ENCODE results near the gene IRAK1.

The IRAK1 gene

GRCh38 chrX:153969125-153969903 is 50.4 kb downstream of the IRAK1 start:
- H3K9ac ChIP-seq (ENCODE audit: low read length in 5 of 5): peak overlapping the region in 3 of 5 donors; percentile 3 to 43 (median 20)
- peak overlapping the region; percentile 60 to 99 (median 94) for H3K4me3 ChIP-seq (ENCODE audit: low read depth in 1 of 5, low read length in 5 of 5)
- H3K9me3 ChIP-seq (ENCODE audit: control insufficient read depth in 5 of 5, low read length in 5 of 5): peaks cover 0 to 2% (median 0%) of the 10 kb centered on the region in 5 donors
- peaks cover 0 to 22% (median 6%) of the 10 kb centered on the region in 5 donors for H3K27me3 ChIP-seq (ENCODE audit: control insufficient read depth in 5 of 5, insufficient read depth in 4 of 5, low read length in 5 of 5)
- H3K36me3 ChIP-seq (ENCODE audit: control insufficient read depth in 5 of 5, insufficient read depth in 5 of 5, low read length in 5 of 5): peaks cover 0 to 5% (median 0%) of the 10 kb centered on the region in 5 donors
- H3K4me1 ChIP-seq (ENCODE audit: control insufficient read depth in 5 of 5, insufficient read depth in 5 of 5, low read length in 5 of 5): peaks cover 19 to 65% (median 60%) of the 10 kb centered on the region in 5 donors
- peak overlapping the region; percentile 16 for H3K27ac ChIP-seq (ENCODE audit: low read depth, low read length)

- Histone ChIP-seq H3K27ac (ENCODE audit: low read depth, low read length) (peak overlapping the region; percentile 16), H3K4me1 (ENCODE audit: control insufficient read depth in 5 of 5, insufficient read depth in 5 of 5, low read length in 5 of 5) (peaks cover 19 to 59% (median 54%) of the 10 kb centered on the region in 5 donors), H3K27me3 (ENCODE audit: control insufficient read depth in 5 of 5, insufficient read depth in 4 of 5, low read length in 5 of 5) (peaks cover 0 to 21% (median 6%) of the 10 kb centered on the region in 5 donors), H3K9me3 (ENCODE audit: control insufficient read depth in 5 of 5, low read length in 5 of 5) (peaks cover 0 to 2% (median 0%) of the 10 kb centered on the region in 5 donors), H3K36me3 (ENCODE audit: control insufficient read depth in 5 of 5, insufficient read depth in 5 of 5, low read length in 5 of 5) (peaks cover 0 to 11% (median 4%) of the 10 kb centered on the region in 5 donors), H3K4me3 (ENCODE audit: low read depth in 1 of 5, low read length in 5 of 5) (peak overlapping the region; percentile 33 to 99 (median 94)), H3K9ac (ENCODE audit: low read length in 5 of 5) (peak overlapping the region in 1 of 5 donors; percentile 43)
These were observed 51.0 kb downstream of the IRAK1 start for GRCh38 chrX:153968754-153969124.

- H3K27ac ChIP-seq (ENCODE audit: low read depth, low read length): no peak overlapping the region
- H3K36me3 ChIP-seq (ENCODE audit: control insufficient read depth in 5 of 5, insufficient read depth in 5 of 5, low read length in 5 of 5): peaks cover 0 to 16% (median 5%) of the 10 kb centered on the region in 5 donors
- peaks cover 19 to 55% (median 49%) of the 10 kb centered on the region in 5 donors for H3K4me1 ChIP-seq (ENCODE audit: control insufficient read depth in 5 of 5, insufficient read depth in 5 of 5, low read length in 5 of 5)
- H3K9me3 ChIP-seq (ENCODE audit: control insufficient read depth in 5 of 5, low read length in 5 of 5): peaks cover 0 to 2% (median 0%) of the 10 kb centered on the region in 5 donors
- H3K9ac ChIP-seq (ENCODE audit: low read length in 5 of 5): no peak overlapping the region
- H3K4me3 ChIP-seq (ENCODE audit: low read depth in 1 of 5, low read length in 5 of 5): peak overlapping the region in 2 of 5 donors; percentile 19 to 99
- H3K27me3 ChIP-seq (ENCODE audit: control insufficient read depth in 5 of 5, insufficient read depth in 4 of 5, low read length in 5 of 5): peaks cover 0 to 21% (median 6%) of the 10 kb centered on the region in 5 donors
These were observed 51.4 kb downstream of the IRAK1 start for GRCh38 chrX:153968255-153968654.

DNA sequence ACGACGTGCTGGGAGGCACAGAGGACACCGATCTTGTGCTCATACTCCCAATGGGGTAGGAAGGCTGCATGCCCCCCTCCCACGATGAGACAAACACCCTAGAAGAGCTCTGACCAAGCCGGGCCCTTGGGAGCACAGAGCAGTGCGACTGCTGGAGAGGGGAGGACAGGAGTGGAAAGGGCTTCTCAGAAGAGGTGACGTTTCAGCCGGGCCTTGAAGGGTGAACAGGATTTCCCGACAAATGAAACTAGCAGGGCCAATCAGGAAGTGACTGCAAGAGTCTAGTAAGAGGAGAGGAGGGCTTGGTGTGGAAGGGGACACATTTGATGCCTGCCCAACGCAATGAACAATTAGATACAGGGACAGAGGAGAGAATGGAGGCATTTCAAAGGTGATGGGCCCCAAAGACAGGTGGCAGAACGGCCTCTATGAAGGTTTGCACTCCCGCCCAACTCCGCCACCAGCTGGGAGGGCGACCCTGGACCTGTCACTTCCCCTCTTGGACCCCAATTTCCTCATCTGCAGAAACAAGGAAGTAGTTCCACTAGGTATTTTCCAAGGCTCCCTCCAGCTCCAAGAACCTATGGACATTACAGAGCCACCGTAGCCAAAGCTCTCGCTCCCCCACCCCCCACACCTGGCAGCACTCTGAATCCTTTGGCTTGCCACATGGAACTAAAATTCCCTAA is 52.0 kb downstream of the IRAK1 start:
- Histone ChIP-seq H3K4me3 (ENCODE audit: low read depth in 1 of 5, low read length in 5 of 5) (peak overlapping the region in 3 of 5 donors; percentile 14 to 99 (median 19)), H3K9ac (ENCODE audit: low read length in 5 of 5) (peak overlapping the region in 1 of 5 donors; percentile 54), H3K4me1 (ENCODE audit: control insufficient read depth in 5 of 5, insufficient read depth in 5 of 5, low read length in 5 of 5) (peaks cover 19 to 51% (median 45%) of the 10 kb centered on the region in 5 donors), H3K27ac (ENCODE audit: low read depth, low read length) (no peak overlapping the region), H3K9me3 (ENCODE audit: control insufficient read depth in 5 of 5, low read length in 5 of 5) (peaks cover 0 to 2% (median 0%) of the 10 kb centered on the region in 5 donors), H3K27me3 (ENCODE audit: control insufficient read depth in 5 of 5, insufficient read depth in 4 of 5, low read length in 5 of 5) (peaks cover 0 to 23% (median 6%) of the 10 kb centered on the region in 5 donors), H3K36me3 (ENCODE audit: control insufficient read depth in 5 of 5, insufficient read depth in 5 of 5, low read length in 5 of 5) (peaks cover 0 to 22% (median 11%) of the 10 kb centered on the region in 5 donors)

DNA sequence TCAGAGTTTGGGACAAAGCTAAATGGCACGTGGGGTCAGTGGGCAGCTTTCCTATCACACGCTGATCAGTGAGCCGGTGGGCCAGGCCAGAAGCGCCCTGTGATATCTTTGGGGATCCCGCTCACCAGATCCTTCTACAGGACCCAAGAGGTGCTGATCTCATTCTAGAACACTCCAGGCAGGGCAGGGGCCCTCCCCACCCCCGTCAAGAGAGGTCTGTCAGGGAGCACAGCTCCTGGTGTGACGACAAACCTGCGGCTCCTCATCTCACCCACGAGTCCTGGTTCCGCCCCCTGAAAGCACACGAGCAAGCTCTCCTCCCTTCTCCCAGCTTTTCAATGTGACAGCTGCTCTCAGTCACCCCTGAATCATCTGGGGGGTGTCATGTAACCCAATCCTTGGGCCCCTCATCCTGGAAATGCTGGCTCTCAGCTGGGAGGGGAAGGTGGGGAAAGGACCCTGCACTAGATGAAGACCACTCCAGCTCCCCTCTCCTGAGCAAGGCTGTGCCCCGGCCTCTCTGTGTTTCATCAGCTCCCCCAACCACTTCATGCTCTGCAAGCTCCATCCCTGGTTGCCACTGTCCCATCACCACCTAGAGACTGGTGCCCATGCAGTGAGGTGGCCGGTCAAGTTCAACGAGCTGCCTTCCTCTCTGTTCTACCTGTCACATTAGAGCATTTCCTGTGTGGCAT is 52.7 kb downstream of the IRAK1 start:
- H3K9ac ChIP-seq (ENCODE audit: low read length in 5 of 5): peak overlapping the region in 1 of 5 donors; percentile 54
- peaks cover 0 to 2% (median 0%) of the 10 kb centered on the region in 5 donors for H3K9me3 ChIP-seq (ENCODE audit: control insufficient read depth in 5 of 5, low read length in 5 of 5)
- peaks cover 0 to 22% (median 6%) of the 10 kb centered on the region in 5 donors for H3K27me3 ChIP-seq (ENCODE audit: control insufficient read depth in 5 of 5, insufficient read depth in 4 of 5, low read length in 5 of 5)
- H3K4me3 ChIP-seq (ENCODE audit: low read depth in 1 of 5, low read length in 5 of 5): peak overlapping the region in 3 of 5 donors; percentile 14 to 42 (median 23)
- H3K27ac ChIP-seq (ENCODE audit: low read depth, low read length): no peak overlapping the region
- H3K4me1 ChIP-seq (ENCODE audit: control insufficient read depth in 5 of 5, insufficient read depth in 5 of 5, low read length in 5 of 5): peaks cover 14 to 51% (median 45%) of the 10 kb centered on the region in 5 donors
- peaks cover 0 to 29% (median 18%) of the 10 kb centered on the region in 5 donors for H3K36me3 ChIP-seq (ENCODE audit: control insufficient read depth in 5 of 5, insufficient read depth in 5 of 5, low read length in 5 of 5)

DNA sequence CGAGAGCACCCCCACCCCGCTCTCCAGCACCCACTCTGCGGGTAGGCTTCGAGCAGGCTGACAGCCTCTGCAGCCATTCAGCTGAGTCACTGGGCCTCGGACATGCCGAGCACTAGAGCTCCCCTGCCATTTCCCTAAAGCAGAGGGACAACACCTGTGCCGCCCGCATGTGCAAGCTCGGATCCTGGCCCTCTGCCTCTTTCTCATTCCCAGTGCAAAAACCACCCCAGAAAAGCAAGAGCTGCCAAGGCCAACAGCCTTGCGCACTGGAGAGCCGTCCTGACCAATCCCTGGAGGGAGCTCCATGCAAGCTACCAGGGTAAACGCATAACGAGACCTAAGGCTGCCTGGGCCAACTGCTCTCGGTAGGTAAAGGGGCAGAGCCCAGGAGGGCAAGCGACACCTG is 53.4 kb downstream of the IRAK1 start:
- no peak overlapping the region for H3K27ac ChIP-seq (ENCODE audit: low read depth, low read length)
- H3K9me3 ChIP-seq (ENCODE audit: control insufficient read depth in 5 of 5, low read length in 5 of 5): peaks cover 0 to 2% (median 0%) of the 10 kb centered on the region in 5 donors
- H3K4me1 ChIP-seq (ENCODE audit: control insufficient read depth in 5 of 5, insufficient read depth in 5 of 5, low read length in 5 of 5): peaks cover 11 to 51% (median 45%) of the 10 kb centered on the region in 5 donors
- peak overlapping the region in 2 of 5 donors; percentile 4 to 23 for H3K4me3 ChIP-seq (ENCODE audit: low read depth in 1 of 5, low read length in 5 of 5)
- no peak overlapping the region for H3K9ac ChIP-seq (ENCODE audit: low read length in 5 of 5)
- peaks cover 0 to 36% (median 25%) of the 10 kb centered on the region in 5 donors for H3K36me3 ChIP-seq (ENCODE audit: control insufficient read depth in 5 of 5, insufficient read depth in 5 of 5, low read length in 5 of 5)
- peaks cover 0 to 15% (median 10%) of the 10 kb centered on the region in 5 donors for H3K27me3 ChIP-seq (ENCODE audit: control insufficient read depth in 5 of 5, insufficient read depth in 4 of 5, low read length in 5 of 5)

DNA sequence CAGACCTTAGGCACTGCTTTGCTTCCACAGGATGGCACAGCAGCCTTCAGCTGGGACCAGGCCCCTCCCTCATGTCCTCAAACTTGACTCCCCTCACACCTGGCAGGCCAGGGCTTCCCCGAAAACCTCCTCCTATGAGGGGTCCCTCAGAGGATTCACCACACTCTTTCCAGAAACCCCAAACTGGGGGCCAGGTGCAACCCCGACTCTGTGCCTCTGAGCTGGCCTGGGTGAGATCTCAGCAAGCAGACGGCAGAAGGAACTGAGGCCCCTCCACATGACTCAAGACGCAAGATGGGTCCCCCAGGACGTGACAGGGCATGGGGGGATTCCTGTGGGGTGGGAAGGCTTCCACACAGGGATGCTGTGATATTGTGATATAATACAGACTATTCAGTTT is 54.3 kb downstream of the IRAK1 start:
- no peaks in the 10 kb centered on the region for H3K9me3 ChIP-seq (ENCODE audit: control insufficient read depth in 5 of 5, low read length in 5 of 5)
- H3K4me1 ChIP-seq (ENCODE audit: control insufficient read depth in 5 of 5, insufficient read depth in 5 of 5, low read length in 5 of 5): peaks cover 4 to 49% (median 42%) of the 10 kb centered on the region in 5 donors
- H3K4me3 ChIP-seq (ENCODE audit: low read depth in 1 of 5, low read length in 5 of 5): no peak overlapping the region
- H3K27ac ChIP-seq (ENCODE audit: low read depth, low read length): no peak overlapping the region
- H3K27me3 ChIP-seq (ENCODE audit: control insufficient read depth in 5 of 5, insufficient read depth in 4 of 5, low read length in 5 of 5): peaks cover 0 to 15% (median 10%) of the 10 kb centered on the region in 5 donors
- no peak overlapping the region for H3K9ac ChIP-seq (ENCODE audit: low read length in 5 of 5)
- H3K36me3 ChIP-seq (ENCODE audit: control insufficient read depth in 5 of 5, insufficient read depth in 5 of 5, low read length in 5 of 5): peaks cover 0 to 45% (median 32%) of the 10 kb centered on the region in 5 donors

- H3K9ac ChIP-seq (ENCODE audit: low read length in 5 of 5): no peak overlapping the region
- no peak overlapping the region for H3K4me3 ChIP-seq (ENCODE audit: low read depth in 1 of 5, low read length in 5 of 5)
- no peak overlapping the region for H3K27ac ChIP-seq (ENCODE audit: low read depth, low read length)
- H3K9me3 ChIP-seq (ENCODE audit: control insufficient read depth in 5 of 5, low read length in 5 of 5): no peaks in the 10 kb centered on the region
- peaks cover 0 to 58% (median 44%) of the 10 kb centered on the region in 5 donors for H3K36me3 ChIP-seq (ENCODE audit: control insufficient read depth in 5 of 5, insufficient read depth in 5 of 5, low read length in 5 of 5)
- peaks cover 0 to 13% (median 10%) of the 10 kb centered on the region in 5 donors for H3K27me3 ChIP-seq (ENCODE audit: control insufficient read depth in 5 of 5, insufficient read depth in 4 of 5, low read length in 5 of 5)
- H3K4me1 ChIP-seq (ENCODE audit: control insufficient read depth in 5 of 5, insufficient read depth in 5 of 5, low read length in 5 of 5): peaks cover 3 to 39% (median 34%) of the 10 kb centered on the region in 5 donors
These were observed 55.6 kb downstream of the IRAK1 start for GRCh38 chrX:153964105-153964504.

- Histone ChIP-seq H3K4me3 (ENCODE audit: low read depth in 1 of 5, low read length in 5 of 5) (no peak overlapping the region), H3K4me1 (ENCODE audit: control insufficient read depth in 5 of 5, insufficient read depth in 5 of 5, low read length in 5 of 5) (peaks cover 3 to 34% (median 29%) of the 10 kb centered on the region in 5 donors), H3K9ac (ENCODE audit: low read length in 5 of 5) (no peak overlapping the region), H3K9me3 (ENCODE audit: control insufficient read depth in 5 of 5, low read length in 5 of 5) (no peaks in the 10 kb centered on the region), H3K27me3 (ENCODE audit: control insufficient read depth in 5 of 5, insufficient read depth in 4 of 5, low read length in 5 of 5) (peaks cover 0 to 18% (median 10%) of the 10 kb centered on the region in 5 donors), H3K36me3 (ENCODE audit: control insufficient read depth in 5 of 5, insufficient read depth in 5 of 5, low read length in 5 of 5) (peaks cover 0 to 63% (median 49%) of the 10 kb centered on the region in 5 donors), H3K27ac (ENCODE audit: low read depth, low read length) (no peak overlapping the region)
These were observed 56.2 kb downstream of the IRAK1 start for GRCh38 chrX:153963546-153963945.

Measured in subcutaneous abdominal adipose tissue (tissue), 5 donors.